ACC112 (cell line): ENCODE results near the gene OTOR.

Experiments
- H2AFZ ChIP-seq: fragments of 200-600 bp; sonication (generic); one replicate; pipeline ENCODE4 v1.6.0; 2017; ENCODE audit warnings: antibody characterized with exemption, low read length; ENCODE audit not compliant: unreplicated experiment
- H3K27ac ChIP-seq: fragments of 200-600 bp; sonication (generic); 2 replicates; pipeline ENCODE4 v1.5.1; 2014; ENCODE audit warnings: low read depth, mild to moderate bottlenecking, antibody characterized with exemption, low read length, moderate library complexity
- H3K27me3 ChIP-seq: fragments of 200-600 bp; sonication (generic); 2 replicates; pipeline ENCODE4 v1.6.1; 2014; ENCODE audit warnings: mild to moderate bottlenecking, antibody characterized with exemption, low read length, moderate library complexity, mixed read lengths; ENCODE audit not compliant: insufficient read depth
- H3K36me3 ChIP-seq: fragments of 200-600 bp; sonication (generic); 2 replicates; pipeline ENCODE4 v1.6.1; 2016; ENCODE audit warnings: mild to moderate bottlenecking, antibody characterized with exemption, low read length, moderate library complexity, mixed read lengths; ENCODE audit not compliant: insufficient read depth
- H3K4me1 ChIP-seq: fragments of 200-600 bp; sonication (generic); one replicate; pipeline ENCODE4 v1.6.1; 2016; ENCODE audit warnings: low read length, mixed read lengths; ENCODE audit not compliant: insufficient read depth, unreplicated experiment, control insufficient read depth
- H3K4me3 ChIP-seq: fragments of 200-600 bp; sonication (generic); 2 replicates; pipeline ENCODE4 v1.5.1; 2014; ENCODE audit warnings: mild to moderate bottlenecking, low read depth, low read length
- H3K79me2 ChIP-seq: fragments of 200-600 bp; sonication (generic); one replicate; pipeline ENCODE4 v1.6.0; 2016; ENCODE audit warnings: low read length; ENCODE audit not compliant: control insufficient read depth, unreplicated experiment, insufficient read depth

OTOR gene

DNA sequence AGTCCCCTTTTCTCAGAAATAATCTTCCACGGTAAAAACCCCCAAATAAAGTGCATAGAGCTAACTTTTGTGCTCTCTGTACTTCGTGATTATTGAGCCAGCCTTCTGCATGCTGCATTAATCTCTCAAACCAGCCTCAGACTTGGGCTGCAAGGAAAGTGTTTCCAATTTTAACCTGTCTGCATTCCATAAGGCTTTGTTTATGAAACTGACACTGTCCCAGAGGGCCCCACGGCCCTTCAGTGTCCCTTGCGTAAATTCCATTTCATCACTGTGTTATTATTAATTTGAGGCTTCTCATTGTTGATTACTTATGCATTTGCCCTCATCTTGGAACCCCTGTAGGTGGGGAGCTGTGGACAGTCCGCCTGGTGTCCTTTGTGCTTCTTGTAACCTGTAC is 33.9 kb upstream of the OTOR start:
- H3K4me1 ChIP-seq, result no peaks in the 10 kb centered on the region
- no peaks in the 10 kb centered on the region for H3K36me3 ChIP-seq
- H3K27me3 ChIP-seq, result peaks cover 94% of the 10 kb centered on the region
- H3K4me3 ChIP-seq, result no peak overlapping the region
- H2AFZ ChIP-seq, result no peak overlapping the region
- H3K27ac ChIP-seq, result no peak overlapping the region
- H3K79me2 ChIP-seq, result no peaks in the 10 kb centered on the region

GRCh38 chr20:16714751-16715150 is 33.4 kb upstream of the OTOR start:
- Histone ChIP-seq H3K27ac (no peak overlapping the region), H3K27me3 (peaks cover 95% of the 10 kb centered on the region), H2AFZ (no peak overlapping the region), H3K36me3 (no peaks in the 10 kb centered on the region), H3K79me2 (no peaks in the 10 kb centered on the region), H3K4me3 (no peak overlapping the region), H3K4me1 (no peaks in the 10 kb centered on the region)

DNA sequence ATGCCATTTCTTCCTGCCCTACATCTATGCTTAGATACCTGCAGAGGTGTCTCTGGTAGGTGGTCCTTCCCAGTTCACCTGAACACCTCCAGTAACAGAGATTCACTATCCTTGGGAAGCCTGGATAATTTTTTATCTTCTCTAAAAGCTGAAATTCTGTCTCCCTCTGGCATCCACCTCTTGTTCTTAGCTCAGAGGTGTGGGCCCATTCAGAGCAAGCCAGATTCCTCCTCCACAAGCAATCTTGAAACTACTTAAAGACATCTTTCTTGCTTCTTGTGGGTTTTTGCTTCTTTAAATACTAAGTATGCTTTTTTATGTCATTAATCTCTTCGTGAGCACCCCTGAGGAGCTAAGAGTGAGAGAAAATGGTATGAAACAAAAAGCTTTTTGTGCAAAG is 28.7 kb upstream of the OTOR start:
- H3K27ac ChIP-seq, result no peak overlapping the region
- H3K79me2 ChIP-seq, result no peaks in the 10 kb centered on the region
- no peak overlapping the region for H2AFZ ChIP-seq
- H3K4me1 ChIP-seq, result no peaks in the 10 kb centered on the region
- no peak overlapping the region for H3K4me3 ChIP-seq
- H3K36me3 ChIP-seq, result no peaks in the 10 kb centered on the region
- H3K27me3 ChIP-seq, result peaks cover 89% of the 10 kb centered on the region

DNA sequence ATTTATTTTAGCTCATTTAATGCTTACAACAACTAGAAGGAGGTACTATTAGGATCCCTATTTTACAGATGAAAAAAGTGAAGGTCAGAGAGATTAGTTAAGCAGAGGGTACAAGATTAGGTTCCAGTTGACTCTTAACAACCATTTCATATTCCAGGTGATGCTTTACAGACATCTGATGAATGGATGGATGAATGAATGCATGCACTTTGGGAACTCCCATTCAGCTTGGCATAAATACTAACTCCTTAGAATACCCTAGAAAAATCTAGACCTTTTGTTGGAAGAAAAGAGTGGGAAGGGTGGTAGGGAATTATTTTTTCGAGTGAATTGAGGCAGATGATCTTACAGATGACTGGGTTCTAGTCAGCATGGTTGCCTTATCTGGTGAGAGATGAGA is 19.1 kb upstream of the OTOR start:
- H3K4me3 ChIP-seq, result peak overlapping the region; percentile 99

DNA sequence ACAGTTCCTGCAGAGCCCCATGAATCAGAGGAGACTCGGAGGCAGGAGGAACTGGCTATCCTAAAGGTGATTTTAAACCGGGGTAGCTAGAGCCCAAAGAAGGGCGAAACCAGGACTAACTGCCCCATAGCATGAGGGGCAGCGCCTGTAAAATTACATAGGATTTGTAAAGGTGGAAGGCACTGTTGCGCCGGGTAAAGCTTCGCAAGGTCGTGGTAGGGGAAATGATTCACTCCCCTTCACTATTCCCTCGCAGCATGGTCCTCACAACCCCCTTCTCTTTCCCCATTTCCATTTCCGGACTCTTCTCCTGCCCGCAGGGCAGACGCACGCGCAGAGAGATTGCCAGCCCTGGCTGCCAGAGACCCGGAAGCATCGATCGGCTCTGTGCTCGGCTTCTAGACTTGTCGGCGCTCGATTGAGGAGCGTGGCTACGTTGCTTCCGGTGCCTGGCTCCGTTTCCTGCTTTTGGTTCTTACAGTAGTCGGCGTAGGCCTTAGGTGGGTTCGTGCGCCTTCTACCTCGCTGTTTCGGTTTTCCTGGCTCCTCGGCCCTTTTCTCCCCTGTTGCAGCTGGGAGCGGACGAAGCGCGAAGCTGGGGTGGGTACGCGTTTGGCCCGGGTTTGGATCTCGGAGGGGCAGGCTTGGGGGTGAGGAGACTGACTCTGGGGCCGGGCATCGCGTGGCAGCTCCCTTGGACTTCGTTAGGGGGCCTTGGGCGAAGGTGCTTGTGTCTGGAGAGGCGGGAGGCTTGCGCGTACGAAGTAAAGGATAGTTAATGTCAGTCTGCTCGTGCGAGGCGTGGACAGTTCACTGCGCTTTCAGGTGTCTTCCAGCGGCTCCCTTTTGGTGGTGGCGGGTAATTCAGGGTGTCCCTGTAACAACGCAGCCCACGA is 18.3 kb upstream of the OTOR start, which contains the start of gene SNRPB2:
TSS of gene SNRPB2 (plus strand) at position 462 of the 896 bp plus-strand sequence. CDS start 1,677 bp downstream, outside the sequence.
- Histone ChIP-seq H3K27ac (peak within 1 kb of the TSS; percentile 63; the same call in 1 of the 2 replicates), H3K27me3 (peaks cover 22% of the 10 kb centered on the region), H3K36me3 (peaks cover 14% of the 10 kb centered on the region), H3K4me1 (peaks cover 10% of the 10 kb centered on the region), H3K79me2 (peaks cover 42% of the 10 kb centered on the region), H2AFZ (peak within 1 kb of the TSS; percentile 96), H3K4me3 (peak within 1 kb of the TSS; percentile 99)

More for the DNA sequence above, 19.1 kb upstream of the OTOR start:
- Histone ChIP-seq H3K36me3 (peaks cover 14% of the 10 kb centered on the region), H3K79me2 (peaks cover 39% of the 10 kb centered on the region), H3K4me1 (peaks cover 9% of the 10 kb centered on the region), H3K27me3 (peaks cover 29% of the 10 kb centered on the region), H2AFZ (peak overlapping the region; percentile 96), H3K27ac (no peak overlapping the region)

DNA sequence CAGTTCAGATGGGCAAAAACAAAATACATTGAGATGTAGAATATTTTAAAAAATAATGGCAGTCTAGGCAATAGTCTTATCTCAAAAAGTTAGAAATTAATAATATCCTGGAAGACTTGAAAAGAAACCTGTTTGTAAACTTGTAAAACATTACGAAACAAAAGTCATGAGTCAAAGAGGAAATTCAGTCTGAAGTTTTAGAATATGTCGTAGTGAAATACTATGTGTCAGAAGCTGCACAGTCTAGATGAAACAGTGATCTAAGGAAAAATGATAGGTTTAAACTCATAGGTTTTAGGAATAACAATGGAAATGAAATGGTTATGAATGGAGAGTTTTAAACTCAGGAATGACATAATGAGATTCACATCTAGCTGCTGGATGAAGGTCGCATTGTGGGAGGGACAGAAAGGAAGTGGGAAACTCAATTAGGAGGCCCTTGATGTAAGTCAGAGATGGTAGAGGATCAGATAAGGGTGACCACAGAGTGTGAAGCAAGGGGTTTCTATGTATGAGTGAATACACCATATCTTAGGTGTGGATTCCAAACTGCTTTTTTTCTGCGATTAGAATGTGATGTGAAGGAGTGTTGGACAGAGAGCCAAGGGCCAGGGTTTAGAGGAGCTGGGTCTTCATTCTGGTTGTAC is 15.5 kb upstream of the OTOR start:
- H3K4me1 ChIP-seq, result peaks cover 16% of the 10 kb centered on the region
- H3K4me3 ChIP-seq, result no peak overlapping the region
- no peak overlapping the region for H3K27ac ChIP-seq
- no peak overlapping the region for H2AFZ ChIP-seq
- peaks cover 6% of the 10 kb centered on the region for H3K27me3 ChIP-seq
- H3K36me3 ChIP-seq, result peaks cover 34% of the 10 kb centered on the region
- H3K79me2 ChIP-seq, result peaks cover 42% of the 10 kb centered on the region

- H3K4me3 ChIP-seq, result no peak overlapping the region
- H3K79me2 ChIP-seq, result no peaks in the 10 kb centered on the region
- H2AFZ ChIP-seq, result no peak overlapping the region
- H3K4me1 ChIP-seq, result no peaks in the 10 kb centered on the region
- H3K36me3 ChIP-seq, result peaks cover 33% of the 10 kb centered on the region
- H3K27me3 ChIP-seq, result peaks cover 4% of the 10 kb centered on the region; the same call in 1 of the 2 replicates
- H3K27ac ChIP-seq, result no peak overlapping the region
Measured at GRCh38 chr20:16740365-16741072, 7.6 kb upstream of the OTOR start.

DNA sequence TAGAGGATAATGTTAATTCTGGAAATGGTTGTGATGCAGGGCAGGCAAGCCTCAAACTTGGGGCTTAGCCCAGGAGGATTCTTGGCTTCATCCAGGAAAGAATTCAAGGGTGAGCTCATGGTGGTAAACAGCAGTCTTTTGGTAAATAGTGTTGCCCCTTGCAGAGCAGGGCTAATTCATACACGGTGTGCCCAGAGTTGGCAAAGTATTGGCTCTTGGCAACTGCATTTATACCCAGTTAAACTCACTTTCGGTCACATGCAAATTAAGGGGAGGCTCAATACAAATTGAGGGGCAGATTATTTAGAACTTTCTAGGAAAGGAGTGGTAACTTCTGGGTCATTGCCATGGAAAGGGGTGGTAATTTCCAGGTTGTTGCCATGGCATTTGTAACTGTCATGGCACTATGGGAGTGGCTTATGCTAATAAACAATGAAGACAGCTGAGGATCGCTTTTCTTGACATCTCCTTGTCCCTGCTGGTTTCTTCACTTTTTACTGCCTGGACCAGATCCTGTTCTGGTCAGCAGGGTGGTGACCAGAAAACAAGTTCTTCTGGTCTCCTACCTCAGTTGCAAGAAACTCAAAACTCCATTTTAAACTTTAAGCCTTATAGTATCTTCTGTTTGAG is 3.9 kb upstream of the OTOR start:
- Histone ChIP-seq H3K36me3 (peaks cover 16% of the 10 kb centered on the region), H2AFZ (no peak overlapping the region), H3K4me3 (no peak overlapping the region), H3K27me3 (peaks cover 32% of the 10 kb centered on the region), H3K27ac (no peak overlapping the region), H3K79me2 (no peaks in the 10 kb centered on the region), H3K4me1 (no peaks in the 10 kb centered on the region)

DNA sequence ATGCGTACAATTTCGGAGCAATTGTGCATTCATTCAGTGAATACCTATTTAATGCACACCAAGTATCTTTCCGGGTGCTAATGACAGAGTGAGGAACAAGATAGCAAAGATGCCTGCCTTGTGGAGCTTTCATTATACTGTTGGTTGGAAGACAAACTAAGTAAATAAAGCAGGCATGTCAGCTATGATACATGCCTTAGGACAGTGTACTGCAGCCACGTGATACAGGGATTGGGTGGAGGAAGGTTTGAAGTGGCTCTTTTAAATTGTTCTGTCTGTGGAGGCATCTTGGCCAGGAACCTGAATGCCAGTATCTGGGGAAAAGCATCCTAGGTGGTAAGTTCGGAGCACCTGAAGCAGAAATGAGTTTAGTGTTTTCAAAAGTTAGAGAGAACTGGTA is 3.0 kb upstream of the OTOR start:
- no peak overlapping the region for H2AFZ ChIP-seq
- no peaks in the 10 kb centered on the region for H3K4me1 ChIP-seq
- H3K36me3 ChIP-seq, result peaks cover 16% of the 10 kb centered on the region
- H3K27me3 ChIP-seq, result peaks cover 36% of the 10 kb centered on the region
- H3K27ac ChIP-seq, result no peak overlapping the region
- H3K79me2 ChIP-seq, result no peaks in the 10 kb centered on the region
- H3K4me3 ChIP-seq, result no peak overlapping the region

GRCh38 chr20:16747291-16747811 is 807 bp upstream of the OTOR start:
- Histone ChIP-seq H3K79me2 (no peaks in the 10 kb centered on the region), H2AFZ (no peak overlapping the region), H3K36me3 (0 out of 2 replicates have a peak, but pooled peaks cover 3% of the 10 kb centered on the region), H3K4me1 (no peaks in the 10 kb centered on the region), H3K27me3 (peaks cover 49% of the 10 kb centered on the region), H3K4me3 (no peak overlapping the region), H3K27ac (no peak overlapping the region)
